A673 (cell line): ENCODE measurements around the gene GALNT12.

ENCODE experiments used
- CTCF ChIP-seq: fragments of 300-800, 200-600 bp; sonication (generic); conservative IDR thresholded peaks from 2 replicates; pipeline ENCODE4 v1.5.1; 2017; ENCODE audit warnings: low read depth, mild to moderate bottlenecking, antibody characterized with exemption, low read length, moderate library complexity, mixed read lengths
- EZH2 ChIP-seq: fragments of 200-600 bp; sonication (generic); IDR thresholded peaks from 2 replicates; pipeline ENCODE4 v1.6.1; 2017; ENCODE audit warnings: borderline replicate concordance, low read depth, mild to moderate bottlenecking, mixed read lengths, antibody characterized with exemption, low read length; ENCODE audit not compliant: poor library complexity, severe bottlenecking

DNA sequence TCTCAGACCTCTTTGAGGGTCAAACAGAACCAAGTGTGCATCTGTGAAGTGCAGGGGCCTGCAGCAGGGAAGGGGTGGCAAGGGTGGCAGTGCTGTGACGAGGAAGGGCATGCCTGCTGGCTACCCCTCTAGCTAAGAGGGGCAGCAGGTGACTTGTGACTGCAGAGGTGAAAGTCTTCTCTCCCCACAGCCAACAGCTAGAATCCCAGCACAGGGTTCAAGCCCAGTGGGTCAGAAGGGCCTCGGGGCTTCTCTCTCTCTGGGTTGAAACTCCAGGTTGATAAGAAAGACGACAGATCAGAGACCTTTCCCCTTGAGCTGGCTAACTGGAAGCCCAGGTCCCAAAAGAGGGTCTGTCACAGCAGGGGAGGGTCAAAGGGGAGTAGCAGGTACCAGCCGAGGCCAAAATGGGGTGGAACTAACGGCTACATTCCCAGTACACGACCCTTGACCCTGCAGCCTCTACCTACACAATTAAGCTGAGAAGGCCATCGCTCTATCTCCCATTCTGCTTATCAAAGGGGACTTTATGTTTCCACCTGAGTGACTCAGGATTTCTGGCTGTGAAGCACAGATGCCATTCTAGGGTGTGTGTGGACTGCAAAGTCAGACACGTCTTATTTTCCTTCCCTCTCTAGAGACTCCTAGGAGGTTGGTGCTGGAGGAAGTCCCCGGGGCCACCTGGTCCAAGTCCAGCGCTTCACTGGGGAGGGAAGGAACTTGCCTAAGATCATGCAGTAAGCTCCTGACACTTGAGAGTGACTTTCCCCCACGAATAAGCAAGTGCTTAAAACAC, 25.7 kb upstream of the GALNT12 start:
- TF ChIP-seq CTCF, result no peak
- TF ChIP-seq EZH2, result no peak
